Suppressor macrophage treated with lipopolysaccharide for 1 hour (primary cell): ENCODE data around the gene ADGRD1.
A peak's percentile ranks its signal among the peaks of the same experiment; 100 is the strongest.

Experiments used
- DNase-seq, 3 donors: peaks; one replicate each; pipeline ENCODE4 v3.0.0-alpha.2; 2020 to 2022

Gene ADGRD1

DNA sequence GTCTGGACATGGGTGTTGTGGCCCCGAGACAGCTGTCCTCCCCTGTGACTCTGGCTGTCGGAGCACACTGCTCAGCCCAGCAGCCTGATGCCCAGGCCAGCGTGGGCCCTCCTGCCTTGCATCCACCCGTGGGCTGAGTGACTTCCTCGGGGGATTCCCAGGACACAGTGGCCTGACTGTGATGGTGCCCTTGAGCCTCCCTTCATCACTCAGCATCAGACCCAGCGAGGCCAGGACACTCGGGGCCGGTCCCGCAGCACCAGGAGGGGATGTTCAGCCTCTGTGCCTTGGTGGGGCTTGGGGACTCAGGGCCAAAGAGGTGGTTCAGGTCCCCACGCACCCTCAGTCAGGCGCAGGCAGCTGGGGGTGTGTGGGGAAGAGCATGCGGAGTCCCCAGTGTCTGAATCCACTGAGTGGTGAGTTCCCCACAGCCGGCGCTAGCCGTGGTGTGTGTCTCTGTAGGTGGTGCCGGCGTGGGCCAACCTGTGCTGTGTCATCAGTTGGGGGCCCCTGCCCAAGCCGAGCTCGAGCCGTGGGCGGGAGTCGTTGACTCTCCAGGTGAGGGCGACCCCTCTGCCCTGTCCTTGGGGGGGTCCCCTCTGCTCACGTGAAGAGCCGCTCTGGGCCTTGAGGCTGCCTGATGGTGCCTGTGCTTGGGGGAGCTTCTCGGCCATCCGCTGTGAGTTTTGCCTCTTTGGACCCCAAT, 185.8 kb downstream of the ADGRD1 start:
- peak in 2 of 3 donors; percentile 18 to 56 for DNase-seq

DNA sequence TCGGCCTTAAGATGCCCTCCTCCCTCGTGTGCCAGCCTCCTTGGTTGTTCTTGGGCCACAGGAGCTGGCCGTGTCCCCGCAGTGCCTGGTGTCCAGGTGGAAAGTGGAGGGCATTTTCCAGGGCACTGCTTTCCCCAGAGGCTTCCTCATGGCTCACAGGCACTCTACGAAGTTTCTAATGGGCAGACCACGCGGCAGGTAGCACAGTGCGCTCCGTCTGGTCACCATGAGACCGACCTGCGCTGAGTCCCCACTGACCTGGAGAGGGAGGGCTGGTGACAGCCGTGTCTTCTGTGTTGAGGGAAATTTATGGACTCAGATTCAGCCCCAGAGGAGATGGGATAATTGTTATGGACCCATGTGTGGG, 186.3 kb downstream of the ADGRD1 start:
- no peak for DNase-seq

GRCh38 chr12:131140697-131141096, 187.0 kb downstream of the ADGRD1 start:
- no peak for DNase-seq

GRCh38 chr12:131141514-131141913, 187.8 kb downstream of the ADGRD1 start:
- DNase-seq: no peak

- peak; percentile 23 to 59 (median 46) for DNase-seq
Measured at GRCh38 chr12:131142891-131143657, 189.4 kb downstream of the ADGRD1 start.

GRCh38 chr12:131146173-131146675, 192.5 kb downstream of the ADGRD1 start:
- no peak for DNase-seq

DNA sequence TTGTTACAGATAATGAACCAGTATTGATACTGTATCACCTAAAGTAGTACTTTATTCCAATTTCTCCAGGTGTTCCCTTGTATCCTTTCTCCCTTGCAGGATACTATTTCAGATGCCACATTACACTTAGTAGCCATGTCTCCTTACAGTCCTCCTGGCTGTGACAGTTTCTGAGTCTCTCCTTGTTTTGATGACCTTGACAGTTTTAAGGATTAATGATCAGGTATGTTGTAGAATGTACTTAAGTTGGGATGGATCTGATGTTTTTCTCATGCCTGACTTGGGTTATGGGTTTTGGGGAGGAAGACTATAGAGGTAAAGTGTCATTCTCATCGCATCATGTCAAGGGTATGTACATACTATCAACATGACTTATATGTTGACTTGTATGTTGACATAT, 193.6 kb downstream of the ADGRD1 start:
- no peak for DNase-seq

- DNase-seq: peak; percentile 84 to 93 (median 93)
Measured at GRCh38 chr12:131147894-131148293, 194.2 kb downstream of the ADGRD1 start.

- peak in 1 of 3 donors; percentile 14 for DNase-seq
Measured at GRCh38 chr12:131151558-131152345, 198.0 kb downstream of the ADGRD1 start.

DNA sequence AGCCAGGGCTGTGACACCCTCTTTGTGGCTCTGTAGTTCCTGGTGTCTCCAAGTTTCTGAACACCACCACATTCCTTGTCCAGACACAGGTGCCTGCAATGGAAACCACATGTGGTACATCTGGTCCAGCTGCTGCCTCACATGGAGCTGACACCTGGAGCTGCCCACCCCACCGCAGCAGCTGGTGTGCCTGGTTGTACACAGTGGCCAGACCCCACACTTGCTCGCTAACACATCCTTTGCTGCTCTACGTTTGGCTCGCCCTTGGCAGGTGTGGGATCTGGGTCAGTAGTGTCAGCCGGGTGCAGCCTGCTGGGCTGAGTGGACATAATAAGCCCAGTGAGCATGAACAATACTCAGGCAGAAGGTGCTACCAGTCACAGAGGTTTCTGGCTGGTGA, 198.9 kb downstream of the ADGRD1 start:
- DNase-seq: no peak

- no peak for DNase-seq
Measured at GRCh38 chr12:131153016-131153415, 199.3 kb downstream of the ADGRD1 start.

- DNase-seq: no peak
Measured at GRCh38 chr12:131153956-131154355, 200.2 kb downstream of the ADGRD1 start.

- no peak for DNase-seq
Measured at GRCh38 chr12:131155131-131155530, 201.4 kb downstream of the ADGRD1 start.

DNA sequence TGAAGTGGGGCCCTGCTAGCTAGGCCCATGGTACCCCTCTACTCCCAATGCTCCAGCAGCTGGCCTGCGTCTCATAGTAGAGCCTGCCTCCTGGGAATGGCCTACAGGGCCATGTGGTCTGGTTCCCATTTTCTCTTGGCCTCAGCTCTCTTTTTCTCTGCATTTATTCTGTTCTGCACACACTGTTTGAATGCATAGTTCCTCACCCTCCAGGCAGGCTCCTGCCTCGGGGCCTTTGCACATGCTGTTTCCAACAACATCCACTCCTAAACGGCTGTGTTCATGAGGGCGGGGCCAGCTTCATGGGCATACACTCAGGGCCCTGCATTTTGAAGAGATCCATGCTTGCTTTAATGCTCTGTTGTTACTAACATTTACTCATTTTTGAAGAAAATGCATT, 204.0 kb downstream of the ADGRD1 start:
- no peak for DNase-seq

- DNase-seq: no peak
Measured at GRCh38 chr12:131159660-131160059, 206.0 kb downstream of the ADGRD1 start.

DNA sequence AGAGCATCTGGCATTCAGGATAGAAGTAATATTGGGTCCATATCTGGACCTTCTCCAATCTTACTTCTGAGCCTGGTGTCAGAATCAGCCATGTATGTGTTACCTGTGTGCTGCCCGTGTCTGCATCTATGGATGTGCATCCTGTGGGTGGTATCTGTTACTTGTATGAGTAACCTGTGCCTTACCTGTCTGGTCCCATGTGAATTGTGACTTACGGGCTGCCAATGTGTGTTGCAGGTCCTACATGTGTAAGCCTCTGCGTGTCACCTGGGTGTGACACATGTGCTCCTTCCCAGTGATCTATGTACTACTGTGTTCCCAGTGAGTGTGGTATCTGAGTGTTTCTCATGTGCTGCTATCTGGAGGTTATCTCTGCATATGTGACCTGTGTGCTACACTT, 208.4 kb downstream of the ADGRD1 start:
- DNase-seq: no peak

DNA sequence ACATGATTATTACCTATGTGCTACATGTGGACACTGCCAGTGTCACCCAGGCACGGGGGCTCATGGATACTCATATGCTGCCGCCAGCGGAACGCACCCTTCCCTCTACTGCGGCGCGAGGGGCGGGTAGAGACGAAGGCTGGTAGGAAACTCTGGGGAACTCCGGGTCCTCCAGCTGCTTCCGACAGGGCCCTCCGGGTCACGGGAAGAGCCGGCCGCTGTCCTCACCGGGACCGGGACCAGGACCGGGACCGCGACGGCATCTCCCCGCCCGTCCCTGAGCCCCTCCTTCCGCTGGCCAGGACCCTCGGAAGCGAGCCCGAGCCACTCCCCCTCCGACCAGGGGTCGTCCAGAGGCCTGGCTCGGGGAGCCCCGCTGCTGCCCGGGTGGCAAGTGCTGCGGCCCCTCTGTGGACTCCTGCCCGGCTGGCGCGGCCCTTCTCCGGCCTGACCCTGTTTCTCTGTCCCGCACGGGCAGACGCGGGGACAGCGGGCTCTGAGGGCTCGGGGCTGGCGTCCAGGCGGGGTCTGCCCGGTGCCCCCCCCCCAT, 209.6 kb downstream of the ADGRD1 start:
- DNase-seq: no peak

- no peak for DNase-seq
Measured at GRCh38 chr12:131164096-131164872, 210.6 kb downstream of the ADGRD1 start.

GRCh38 chr12:131166717-131167116, 213.0 kb downstream of the ADGRD1 start:
- no peak for DNase-seq

DNA sequence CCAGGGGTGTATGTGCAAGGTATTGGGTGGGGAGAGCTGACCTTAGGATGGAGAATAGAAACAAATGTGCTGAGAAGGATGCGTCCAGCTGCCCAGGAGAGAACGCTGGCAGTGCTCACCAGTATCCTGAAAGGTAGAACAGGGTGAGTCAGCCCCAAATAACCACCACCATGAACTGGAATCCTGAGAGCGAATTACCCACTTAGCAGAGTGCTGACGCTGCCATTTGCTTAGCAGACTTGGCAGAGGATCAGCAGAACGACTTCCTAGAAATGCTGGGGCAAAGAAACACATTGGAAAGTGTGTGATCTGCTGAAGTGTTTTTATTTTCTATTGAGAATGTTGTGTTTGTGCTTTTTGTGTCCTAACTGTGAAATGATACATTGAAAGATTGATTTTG, 213.6 kb downstream of the ADGRD1 start:
- DNase-seq: no peak

DNA sequence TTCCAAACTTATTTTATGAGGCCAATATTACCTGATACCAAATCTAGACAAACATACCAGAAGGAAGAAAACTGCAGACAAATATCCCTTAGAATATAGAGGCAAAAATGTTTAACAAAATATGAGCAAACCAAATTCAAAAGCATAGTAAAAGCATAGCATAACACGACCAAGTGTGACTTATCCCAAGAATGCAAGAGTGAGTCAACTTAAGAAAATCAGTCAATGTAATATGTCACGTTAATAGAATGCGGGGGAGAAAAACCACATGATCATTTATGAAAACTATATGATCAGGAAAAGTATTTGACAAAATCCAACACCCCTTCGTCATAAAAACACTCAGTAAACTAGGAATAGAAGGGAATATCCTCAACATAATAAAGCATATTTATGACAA, 217.3 kb downstream of the ADGRD1 start:
- DNase-seq: no peak

DNA sequence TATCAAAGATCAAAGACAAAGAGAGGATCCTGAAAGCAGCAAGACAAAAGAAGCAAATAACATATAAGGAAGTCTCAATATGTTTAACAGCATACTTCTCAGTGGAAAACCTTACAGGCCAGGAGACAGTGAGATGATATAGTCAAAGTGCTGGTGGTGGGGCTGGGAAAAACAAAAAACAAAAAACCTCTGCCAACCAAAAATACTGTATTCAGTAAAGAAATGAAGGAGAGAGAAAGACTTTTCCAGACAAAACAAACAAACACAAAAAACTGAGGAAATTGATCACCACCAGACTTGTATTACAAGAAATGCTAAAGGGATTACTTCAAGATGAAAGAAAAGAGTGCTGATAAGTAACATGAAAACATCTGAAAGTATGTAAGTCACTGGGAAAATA, 221.2 kb downstream of the ADGRD1 start:
- no peak for DNase-seq
